AG04449 (cell line): Measurements from ENCODE around the gene SLC22A3.

Experiments
- CTCF ChIA-PET: fragments of 350-600 bp; formaldehyde crosslinking; extraction: SDS; loops from one replicate; lab custom pipeline; 2021; ENCODE audit warnings: antibody characterized with exemption; lab: Yijun Ruan, JAX
- POLR2A ChIA-PET: fragments of 400-600, 350-600 bp; formaldehyde crosslinking; extraction: SDS; loops from one replicate; lab custom pipeline; 2020; ENCODE audit warnings: antibody characterized with exemption, inconsistent platforms; lab: Yijun Ruan, JAX
- DNase-seq: peaks from one replicate; pipeline ENCODE4 v3.0.0-alpha.2; 2010; ENCODE audit warnings: low read depth, low spot score
- H3K4me3 ChIP-seq: 2 replicates; pipeline ENCODE4 v1.5.1; 2011; ENCODE audit warnings: low read depth, mild to moderate bottlenecking, control low read depth, low read length
- TF ChIP-seq, protein P1 (sequence below): IDR thresholded peaks from one replicate; pipeline ENCODE4 v1.5.1; 2011; ENCODE audit warnings: mild to moderate bottlenecking, moderate library complexity, low read length, control low read depth, inconsistent platforms; ENCODE audit not compliant: insufficient read depth; ENCODE audit errors: missing control alignments

Gene SLC22A3

DNA sequence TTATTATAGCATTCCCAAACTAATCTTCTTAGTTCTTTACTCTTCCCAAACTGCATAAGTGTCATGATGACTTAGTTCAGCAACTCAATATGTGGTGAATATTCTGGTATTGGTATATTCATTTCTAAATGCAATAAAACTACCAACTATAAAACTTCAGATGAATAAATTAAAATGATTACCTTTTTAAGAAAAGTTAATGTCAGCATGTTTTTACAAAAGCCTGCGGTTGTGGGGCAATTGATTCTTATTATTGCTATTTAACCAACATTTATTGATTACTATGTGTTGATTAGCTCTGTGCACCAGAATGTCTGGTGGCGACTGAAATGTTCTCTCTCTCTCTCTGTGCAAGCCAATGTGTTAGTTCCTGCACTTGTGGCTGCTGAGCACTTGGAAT lies 5.0 kb upstream of the SLC22A3 start:
- TF ChIP-seq, protein P1, sequence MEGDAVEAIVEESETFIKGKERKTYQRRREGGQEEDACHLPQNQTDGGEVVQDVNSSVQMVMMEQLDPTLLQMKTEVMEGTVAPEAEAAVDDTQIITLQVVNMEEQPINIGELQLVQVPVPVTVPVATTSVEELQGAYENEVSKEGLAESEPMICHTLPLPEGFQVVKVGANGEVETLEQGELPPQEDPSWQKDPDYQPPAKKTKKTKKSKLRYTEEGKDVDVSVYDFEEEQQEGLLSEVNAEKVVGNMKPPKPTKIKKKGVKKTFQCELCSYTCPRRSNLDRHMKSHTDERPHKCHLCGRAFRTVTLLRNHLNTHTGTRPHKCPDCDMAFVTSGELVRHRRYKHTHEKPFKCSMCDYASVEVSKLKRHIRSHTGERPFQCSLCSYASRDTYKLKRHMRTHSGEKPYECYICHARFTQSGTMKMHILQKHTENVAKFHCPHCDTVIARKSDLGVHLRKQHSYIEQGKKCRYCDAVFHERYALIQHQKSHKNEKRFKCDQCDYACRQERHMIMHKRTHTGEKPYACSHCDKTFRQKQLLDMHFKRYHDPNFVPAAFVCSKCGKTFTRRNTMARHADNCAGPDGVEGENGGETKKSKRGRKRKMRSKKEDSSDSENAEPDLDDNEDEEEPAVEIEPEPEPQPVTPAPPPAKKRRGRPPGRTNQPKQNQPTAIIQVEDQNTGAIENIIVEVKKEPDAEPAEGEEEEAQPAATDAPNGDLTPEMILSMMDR, result no peak
- ChIA-PET POLR2A (no interaction called here), CTCF (no interaction called here)
- no peak for DNase-seq
- no peak overlapping the region for H3K4me3 ChIP-seq

DNA sequence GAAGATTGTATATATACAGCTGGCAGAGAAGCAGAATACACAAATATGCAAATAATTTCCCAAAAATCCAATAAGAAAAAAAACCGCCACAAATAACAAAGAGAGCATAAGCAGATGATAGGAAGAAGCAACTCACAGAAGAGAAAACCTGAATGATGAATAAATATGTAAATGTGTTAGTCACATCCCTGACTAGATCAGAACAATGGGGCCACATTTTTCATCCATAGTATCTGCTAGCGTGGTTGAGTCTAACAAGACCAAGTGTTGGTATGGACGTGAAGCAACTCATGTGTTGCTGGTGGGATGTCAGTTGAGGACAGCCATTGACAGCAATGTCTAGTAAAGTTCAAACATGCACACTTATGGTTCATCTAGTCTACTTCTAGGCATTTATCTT lies 3.9 kb upstream of the SLC22A3 start:
- TF ChIP-seq, protein P1, result no peak
- CTCF ChIA-PET, result no interaction called here
- POLR2A ChIA-PET, result no interaction called here
- DNase-seq, result no peak
- H3K4me3 ChIP-seq, result no peak overlapping the region

DNA sequence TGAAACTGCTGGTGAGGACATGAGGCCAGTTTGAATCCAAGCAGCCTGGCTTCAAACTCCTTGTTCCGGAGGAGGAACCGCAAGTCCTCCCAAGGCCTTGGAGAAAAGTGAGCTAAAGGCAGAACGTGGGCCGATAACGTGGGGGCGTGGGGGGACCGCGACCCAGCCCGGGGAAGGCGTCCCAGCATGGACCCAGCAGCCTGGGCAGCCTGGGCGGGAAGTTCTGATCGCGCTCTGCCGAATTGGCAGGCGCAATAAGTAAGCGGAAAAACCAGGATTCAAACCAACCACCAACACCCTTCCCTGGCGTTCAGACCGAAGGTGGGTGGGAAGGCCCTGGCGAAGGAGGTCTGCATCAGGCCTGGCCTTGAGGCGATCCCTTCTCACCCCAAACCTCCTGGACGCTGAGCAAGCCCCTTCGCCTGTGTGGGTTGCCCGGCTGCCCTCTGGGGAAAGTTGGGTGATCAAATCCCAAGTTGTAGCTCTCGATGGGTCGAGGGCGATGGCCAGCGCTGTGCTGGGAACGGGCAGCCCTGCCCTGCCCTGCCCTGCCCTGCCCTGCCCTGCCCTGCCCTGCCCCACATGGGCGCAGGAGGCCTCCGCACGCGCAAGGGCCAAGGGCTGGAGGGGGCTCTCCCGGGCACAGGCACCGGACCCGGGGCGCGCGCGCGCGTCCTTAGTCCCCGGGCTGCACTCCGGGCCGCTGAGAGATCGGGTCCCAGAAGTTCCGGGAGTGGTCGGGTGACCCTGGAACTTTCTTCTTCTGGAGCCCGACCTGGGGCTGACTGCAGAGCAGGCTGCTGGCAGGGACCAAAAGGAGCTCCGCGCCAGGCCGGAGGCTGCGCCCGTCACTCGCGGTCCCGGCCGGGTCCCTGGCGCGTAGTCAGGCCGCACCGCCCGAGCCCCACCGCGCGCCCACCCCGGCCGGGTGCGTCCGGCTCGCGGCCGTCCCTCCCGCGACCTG lies 637 bp upstream of the SLC22A3 start:
- H3K4me3 ChIP-seq, result no peak overlapping the region
- POLR2A ChIA-PET, result no interaction called here
- CTCF ChIA-PET, result no interaction called here
- DNase-seq, result no peak
- TF ChIP-seq, protein P1, result no peak

DNA sequence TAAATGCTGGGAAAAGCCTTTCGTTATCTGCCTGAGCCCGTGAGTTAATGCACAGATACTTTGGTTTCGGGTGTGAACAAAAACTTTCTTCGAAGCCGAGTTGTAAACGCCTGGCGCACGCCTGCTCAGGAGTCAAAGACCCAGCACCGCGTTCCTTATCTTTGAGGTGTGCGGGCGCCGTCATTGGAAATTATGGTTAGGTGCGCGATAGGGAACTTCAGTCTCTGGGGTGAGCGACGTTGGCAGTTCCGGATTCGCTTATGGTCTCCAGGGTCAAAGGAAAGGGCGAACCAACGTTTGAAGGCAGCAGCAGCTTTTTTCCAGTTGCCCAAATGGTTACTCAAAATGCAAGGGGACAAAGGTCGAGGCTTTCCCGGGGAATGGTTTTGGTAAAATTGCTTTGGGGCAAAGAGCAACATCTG lies 853 bp downstream of the SLC22A3 start:
- ChIA-PET POLR2A (no interaction called here), CTCF (no interaction called here)
- TF ChIP-seq, protein P1, result no peak
- DNase-seq, result no peak
- H3K4me3 ChIP-seq, result no peak overlapping the region

DNA sequence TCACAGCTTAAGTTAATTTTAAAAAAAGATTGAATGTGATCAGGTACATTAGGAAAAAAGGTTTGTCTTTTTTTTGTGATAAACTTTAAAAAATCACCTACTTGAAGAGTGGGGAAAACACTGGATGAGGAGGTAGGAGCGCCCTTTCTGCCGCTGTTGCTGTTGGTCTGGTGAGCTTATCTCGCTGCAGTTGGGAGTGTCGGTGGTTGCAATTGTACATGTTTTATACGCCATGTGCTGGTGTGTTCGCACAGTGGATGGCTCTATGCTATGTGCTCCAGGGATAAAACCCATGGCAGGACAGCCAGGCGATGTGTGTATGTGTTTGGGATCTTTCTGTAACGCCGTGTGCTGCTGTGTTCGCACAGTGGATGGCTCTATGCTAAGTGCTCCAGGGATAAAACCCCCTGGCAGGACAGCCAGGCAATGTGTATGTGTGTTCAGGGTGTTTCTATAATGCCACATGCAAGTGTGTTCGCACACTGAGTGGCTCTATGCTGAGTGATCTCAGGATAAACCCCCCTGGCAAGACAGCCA lies 1.7 kb downstream of the SLC22A3 start:
- H3K4me3 ChIP-seq, result no peak overlapping the region
- ChIA-PET POLR2A (no interaction called here), CTCF (no interaction called here)
- TF ChIP-seq, protein P1, result no peak
- no peak for DNase-seq

DNA sequence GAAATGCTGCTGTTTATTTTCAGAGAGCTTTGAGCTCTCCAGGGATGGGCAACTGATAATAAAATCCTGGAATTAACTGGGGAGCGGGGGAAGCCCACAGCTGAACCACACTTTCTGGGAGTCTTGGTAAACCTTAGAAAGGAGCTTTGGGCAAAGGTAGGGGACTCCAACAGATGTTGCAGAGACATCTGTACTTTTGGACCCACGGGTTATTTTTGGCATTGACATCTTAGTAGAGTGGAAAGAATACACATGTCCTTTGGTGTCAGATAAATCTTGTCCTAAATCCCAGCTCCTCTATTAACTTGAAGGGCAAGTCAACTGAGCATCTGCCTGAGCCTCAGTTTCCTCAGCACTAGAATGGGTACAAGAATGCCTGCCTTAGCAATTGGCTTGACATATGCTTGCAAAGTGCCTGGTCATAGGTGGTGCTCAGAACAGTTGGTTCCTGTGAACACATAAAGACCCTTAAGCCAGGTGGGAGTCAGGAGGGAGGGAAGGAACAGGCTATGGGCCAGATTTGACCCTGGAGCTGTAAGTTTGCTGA lies 5.8 kb downstream of the SLC22A3 start:
- ChIA-PET CTCF (no interaction called here), POLR2A (no interaction called here)
- TF ChIP-seq, protein P1, result no peak
- no peak for DNase-seq
- H3K4me3 ChIP-seq, result no peak overlapping the region
